GDM1 (cell line): ENCODE data around the gene SOST.

Experiments
- DNase-seq: peaks from one replicate; lab custom pipeline; 2025; lab: John Stamatoyannopoulos, UW

Gene SOST

DNA sequence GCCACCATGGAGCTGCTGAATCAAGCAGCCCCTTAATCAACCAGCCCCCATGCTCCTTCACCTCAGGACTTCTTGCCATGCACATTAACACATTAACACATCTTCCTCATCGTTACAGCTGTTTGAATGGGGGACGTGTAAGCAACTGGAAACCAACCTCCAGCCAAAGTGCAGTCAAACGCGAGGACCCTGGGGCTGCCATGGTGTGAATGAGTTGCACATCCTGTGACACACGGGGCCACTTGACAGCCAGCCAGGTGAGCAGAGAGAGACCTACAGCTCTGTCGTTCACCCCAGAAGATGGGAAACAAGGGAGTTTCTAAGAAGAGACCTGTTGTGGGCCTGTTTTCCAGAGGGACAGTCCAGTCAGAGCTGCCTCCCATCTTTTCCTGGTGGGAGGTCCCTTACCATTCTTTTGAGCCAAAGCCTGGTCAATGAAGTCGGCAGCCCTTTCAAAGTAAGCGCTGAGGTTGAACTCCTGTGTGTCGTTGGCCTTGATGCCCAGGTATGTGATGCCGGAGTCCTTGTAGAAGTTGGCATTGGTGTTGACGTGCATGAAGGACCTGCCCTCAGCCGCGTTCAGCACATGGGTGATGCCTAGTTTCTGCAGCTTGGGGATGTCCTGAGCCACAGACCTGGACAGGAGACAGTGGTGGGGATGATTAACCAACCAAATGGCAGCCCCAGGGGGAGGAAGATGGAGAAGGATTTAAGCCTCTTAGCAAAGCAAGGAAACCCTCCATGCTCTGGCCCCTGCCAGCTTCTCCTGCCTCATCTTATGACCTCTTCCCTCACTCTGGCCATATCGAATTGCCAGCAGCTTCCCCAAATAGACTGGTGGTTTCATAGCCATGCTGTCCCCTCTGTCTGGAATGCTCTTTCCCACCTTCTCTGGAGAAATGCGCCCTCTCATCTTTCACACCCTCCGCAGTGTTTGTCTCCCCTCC is 16.0 kb upstream of the SOST start:
- DNase-seq, result no peak

GRCh38 chr17:43772877-43773648 is 14.5 kb upstream of the SOST start:
- DNase-seq, result peak; percentile 94

GRCh38 chr17:43771463-43771862 is 12.9 kb upstream of the SOST start:
- DNase-seq, result no peak

DNA sequence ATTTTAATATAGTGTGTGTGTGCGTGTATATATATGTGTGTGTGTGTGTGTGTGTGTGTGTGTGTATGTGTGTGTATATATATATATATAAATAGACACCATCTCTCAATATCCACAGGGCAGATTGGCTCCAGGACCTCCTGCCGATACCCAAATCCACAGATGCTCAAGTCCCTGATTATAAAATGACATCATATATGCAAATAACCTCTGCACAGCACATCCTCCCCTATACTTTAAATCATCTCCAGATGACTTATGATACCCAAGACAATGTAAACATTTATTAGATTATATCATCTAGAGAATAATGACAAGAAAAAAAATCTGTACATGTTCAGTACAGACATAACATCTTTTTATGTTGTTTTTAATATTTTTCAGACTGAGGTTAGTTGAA is 12.4 kb upstream of the SOST start:
- no peak for DNase-seq

- no peak for DNase-seq
These were observed 11.3 kb upstream of the SOST start for GRCh38 chr17:43769859-43770258.

DNA sequence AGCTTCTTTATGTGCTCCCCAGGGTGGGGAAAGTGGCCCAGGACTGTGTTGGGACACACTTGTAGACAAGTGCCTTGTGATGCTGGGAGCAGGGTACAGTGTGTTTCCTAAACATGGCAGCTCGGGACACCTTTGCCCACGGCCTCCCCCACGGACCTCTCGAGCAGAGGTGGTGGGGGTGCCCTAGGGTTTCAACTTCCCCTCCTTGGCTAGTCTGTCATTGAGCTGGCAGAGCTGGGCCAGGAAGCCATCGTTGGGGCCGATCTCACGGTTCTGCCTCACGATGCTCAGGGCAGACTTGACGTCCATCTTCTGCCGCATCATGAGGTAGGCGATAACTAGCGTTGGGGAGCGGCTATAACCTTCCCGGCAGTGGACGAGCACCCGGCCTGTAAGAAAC is 10.8 kb upstream of the SOST start:
- DNase-seq, result no peak

GRCh38 chr17:43768943-43769342 is 10.4 kb upstream of the SOST start:
- no peak for DNase-seq

DNA sequence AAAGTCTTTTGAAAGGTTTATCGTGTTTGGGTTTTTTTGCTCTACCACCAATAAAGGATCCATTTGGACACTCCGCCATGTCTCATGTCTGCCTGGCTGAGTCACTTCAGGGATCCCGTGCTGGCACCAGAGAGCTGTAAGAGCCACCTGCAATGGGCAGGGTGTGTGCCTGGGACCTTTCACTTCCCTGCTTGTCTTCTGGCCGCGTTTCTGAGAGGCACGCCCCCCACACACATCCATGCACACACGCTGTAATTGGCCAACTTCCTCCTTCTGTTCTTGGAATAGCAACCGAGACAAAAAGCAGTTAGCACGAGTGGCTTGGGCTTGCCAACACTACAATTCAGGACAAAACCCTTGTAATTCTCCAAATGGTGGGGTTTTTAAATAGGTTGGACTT is 9.8 kb upstream of the SOST start:
- peak; percentile 76 for DNase-seq

- DNase-seq, result no peak
These were observed 9.1 kb upstream of the SOST start for GRCh38 chr17:43767713-43768059.

- DNase-seq, result no peak
These were observed 8.6 kb upstream of the SOST start for GRCh38 chr17:43767053-43767712.

DNA sequence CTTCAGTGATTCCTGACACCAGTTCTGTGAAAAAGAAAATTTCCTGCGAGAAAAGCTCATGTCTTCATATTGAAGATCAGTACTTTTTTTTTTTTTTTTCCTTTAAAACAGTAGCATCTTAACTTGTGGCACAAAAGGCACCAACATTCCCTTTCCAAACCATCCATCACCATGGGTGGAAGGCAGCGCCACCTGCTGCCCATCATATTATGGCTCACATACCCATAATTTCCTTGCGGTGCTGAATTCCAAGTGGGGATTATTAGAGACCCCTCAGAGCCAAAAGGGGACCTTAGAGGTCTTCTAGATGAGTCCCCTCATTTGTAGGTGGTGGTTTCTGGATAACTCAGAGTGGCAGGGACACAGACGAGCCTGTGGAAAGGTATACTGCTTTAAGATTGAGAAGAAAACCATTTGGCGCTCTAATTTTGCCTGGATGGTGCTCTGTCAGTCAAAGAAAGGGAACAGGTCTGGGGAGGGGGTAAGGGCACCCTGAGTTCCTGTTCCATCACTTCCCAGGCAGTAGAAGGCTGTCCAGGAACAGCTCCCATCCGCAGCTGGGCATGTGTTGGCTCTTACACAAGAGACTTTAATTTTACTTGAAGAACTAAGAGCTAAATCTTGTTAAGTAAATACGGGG is 7.9 kb upstream of the SOST start:
- DNase-seq, result no peak

DNA sequence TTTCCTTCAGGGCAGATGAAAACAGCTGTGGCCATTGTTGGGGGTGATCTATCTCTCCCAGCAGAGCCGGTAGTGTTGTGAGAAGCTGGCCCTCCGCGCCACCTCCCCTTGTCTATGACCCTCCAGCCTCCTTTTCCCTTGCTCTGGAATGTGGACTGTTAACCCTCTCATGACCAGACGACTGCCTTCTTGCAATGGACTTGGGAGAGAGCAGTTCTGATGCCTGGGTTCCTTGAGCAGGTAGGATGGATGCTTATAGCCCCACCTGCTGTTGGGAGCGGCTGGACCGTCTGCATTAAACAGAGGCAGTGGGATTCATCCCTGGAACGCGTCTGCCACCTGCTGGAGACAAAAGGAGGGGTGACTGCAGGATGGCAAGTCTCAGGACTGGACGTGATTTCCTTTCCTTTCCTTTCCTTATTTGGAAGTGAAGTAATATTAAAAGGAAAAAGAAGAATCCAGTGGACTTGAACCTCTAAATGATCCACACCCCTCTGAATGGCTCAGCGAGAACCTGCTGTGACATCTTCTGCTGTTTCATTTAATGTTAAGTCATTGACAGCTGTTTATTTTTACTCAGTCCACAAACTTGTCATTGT is 1.8 kb upstream of the SOST start:
- peak; percentile 77 for DNase-seq

DNA sequence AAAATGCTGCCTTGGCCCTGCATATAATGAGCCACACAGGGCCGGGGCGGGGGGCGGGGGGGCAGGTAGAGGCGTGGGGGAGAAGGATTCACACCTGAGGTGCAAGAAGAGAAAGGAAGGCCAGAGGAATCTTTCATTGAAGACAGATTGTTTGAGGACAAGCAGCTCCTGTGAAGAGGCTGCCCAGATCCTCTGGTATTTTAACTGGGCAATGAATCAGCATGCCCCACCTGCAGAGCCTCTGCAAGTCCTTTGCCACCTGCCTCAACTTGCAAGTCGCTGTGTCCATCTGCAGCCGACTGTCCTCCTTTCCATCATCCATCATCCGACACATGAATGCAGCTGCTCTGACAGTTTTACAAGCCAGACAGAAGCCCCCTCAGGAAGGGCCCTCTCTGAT is 1.2 kb upstream of the SOST start:
- DNase-seq, result no peak

DNA sequence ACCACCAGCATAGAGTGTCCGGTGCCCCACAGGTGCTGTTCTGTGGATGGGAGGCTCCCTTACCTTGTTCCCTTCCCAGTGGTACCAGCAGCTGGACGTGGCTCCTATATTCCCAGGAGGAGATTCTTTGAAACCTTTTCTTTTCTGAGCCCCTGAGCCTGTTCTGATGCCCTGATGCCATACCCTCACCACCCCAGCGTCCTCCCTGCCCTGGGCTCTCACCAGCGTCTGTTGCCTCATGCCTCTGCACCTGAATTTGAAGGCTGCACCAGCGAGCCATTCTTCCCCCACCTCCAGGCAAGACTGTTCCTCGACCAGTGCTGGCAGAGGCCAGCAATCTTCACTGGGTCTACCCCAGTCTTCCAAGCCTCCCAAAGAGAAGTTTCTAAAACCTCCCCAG is 505 bp downstream of the SOST start:
- DNase-seq, result no peak

DNA sequence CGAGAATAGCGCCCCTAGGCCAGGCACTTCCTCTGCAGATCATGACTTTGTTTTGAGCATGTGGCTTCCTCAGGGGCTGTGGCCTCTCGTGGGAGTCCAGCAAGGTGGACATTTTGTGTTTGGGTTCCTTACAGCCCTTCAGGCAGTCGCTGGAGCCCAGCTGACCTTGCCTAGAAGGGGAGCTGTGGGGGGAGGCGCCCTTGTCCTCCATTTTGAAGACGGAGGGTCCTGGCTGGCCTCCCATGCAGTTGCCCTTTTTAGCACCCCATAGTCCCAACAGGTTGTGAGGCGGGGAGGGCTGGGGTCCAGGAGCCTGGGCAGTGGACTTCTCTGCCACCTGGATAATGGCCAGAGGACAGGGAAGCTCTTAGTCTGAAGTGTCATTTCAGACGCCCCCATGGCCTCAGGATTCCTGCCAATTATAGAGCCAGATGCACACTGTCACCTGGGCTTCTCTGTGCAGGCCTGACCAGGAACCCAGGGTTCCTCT is 1.4 kb downstream of the SOST start:
- no peak for DNase-seq

DNA sequence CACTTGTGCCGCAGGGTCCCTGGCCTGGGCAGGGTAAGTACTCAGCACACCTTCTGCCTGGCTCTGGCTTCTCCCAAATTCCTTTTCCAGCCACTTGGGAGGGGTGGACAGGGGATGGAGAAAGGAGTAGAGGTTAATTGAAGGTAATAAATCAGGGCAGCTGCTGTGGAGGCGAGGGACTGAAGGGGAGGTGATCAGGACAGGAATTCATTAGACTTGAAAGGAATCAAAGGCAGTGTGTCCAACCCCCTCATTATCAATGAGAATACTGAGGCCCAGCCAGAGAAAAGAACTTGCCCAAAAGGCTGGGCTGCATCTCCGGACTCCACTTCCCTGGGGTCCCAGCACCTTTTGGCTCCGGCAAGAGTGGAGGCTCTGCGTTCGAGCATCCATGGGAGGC is 2.4 kb downstream of the SOST start:
- no peak for DNase-seq

- DNase-seq, result no peak
These were observed 3.2 kb downstream of the SOST start for GRCh38 chr17:43755389-43755875.

DNA sequence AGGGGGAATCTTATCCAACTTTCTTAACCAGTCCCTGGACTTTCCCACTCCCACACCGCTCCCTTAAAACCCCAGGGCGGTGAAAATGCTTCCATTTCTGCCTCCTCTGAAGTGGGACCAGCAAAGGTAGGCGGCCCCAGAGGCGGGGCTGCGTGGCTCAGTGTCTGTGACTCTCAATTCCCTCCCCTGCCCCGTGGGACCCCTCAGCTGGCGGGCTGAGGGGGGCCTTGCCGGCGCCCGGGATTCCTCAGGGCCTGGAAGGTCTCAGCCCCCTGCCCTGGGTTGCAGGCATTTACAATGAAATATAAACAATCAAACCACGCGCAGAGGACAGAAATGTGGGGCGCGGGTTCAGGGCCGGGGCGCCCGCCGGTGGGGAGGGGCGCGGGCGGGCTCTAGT is 3.6 kb downstream of the SOST start:
- no peak for DNase-seq

DNA sequence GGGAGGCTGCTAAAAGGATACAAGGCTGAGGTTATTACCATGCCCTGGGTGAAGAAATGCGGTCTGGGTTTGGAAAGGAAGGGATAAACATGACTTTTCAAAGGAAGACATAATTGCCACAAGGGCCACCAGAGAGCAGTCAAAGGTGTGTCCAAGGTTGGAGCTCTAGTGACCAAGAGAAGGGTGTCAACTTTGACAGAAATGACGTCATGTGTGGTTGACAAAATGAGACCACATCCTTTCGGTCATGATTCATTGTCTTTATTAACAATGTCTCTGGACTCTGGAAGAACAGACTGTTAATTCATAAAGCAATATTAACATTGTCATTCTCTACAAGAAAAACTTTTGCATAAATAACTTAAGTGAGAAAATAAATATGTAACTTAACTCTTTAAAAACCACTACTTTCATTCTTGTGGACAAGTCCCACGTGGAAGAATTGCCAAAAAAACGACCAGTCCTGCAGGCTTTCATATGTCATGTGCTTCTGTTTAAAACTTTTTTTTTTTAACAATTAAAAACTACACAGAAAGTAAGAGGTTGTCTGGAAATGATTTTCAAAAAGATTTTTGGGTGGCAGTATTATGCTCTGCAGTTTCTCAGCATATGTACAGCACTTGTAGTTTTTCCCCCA is 5.0 kb downstream of the SOST start:
- no peak for DNase-seq

GRCh38 chr17:43750153-43750552 is 8.4 kb downstream of the SOST start:
- DNase-seq, result no peak

DNA sequence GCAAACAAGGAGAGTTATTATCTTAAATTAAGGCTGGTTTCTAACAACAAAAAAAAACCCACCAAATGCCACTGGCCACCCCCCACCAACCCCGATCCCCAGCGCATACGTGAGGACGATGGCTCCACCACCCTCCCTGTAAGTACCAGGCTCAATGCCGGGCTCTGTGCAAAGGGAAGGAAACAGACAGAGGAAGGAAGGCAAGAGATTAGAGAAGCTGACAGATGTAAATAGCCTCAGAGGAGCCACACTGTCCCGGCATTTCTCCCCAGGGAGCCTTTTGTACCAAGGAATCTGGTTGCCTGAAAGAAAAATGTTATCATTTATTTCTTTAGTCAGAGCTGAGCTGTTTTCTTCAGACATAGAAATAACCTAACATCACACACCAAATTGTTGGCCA is 13.1 kb downstream of the SOST start:
- DNase-seq, result peak; percentile 32
